Fibroblast of lung (primary cell): ENCODE data around the gene RNF125.

ENCODE experiments used
- CTCF ChIP-seq, 2 donors: IDR thresholded peaks in 1 of 2; conservative IDR thresholded peaks in 1 of 2; 1 replicate in 1 of 2; 2 replicates in 1 of 2; pipeline ENCODE4 v1.5.1; 2011 to 2012; ENCODE audit warnings: low read length in 2 of 2, control low read depth in 1 of 2, inconsistent platforms in 1 of 2, low read depth in 1 of 2, mild to moderate bottlenecking in 1 of 2
- EZH2 ChIP-seq: IDR thresholded peaks from 2 replicates; pipeline ENCODE4 v1.5.1; 2012; ENCODE audit warnings: low read length, control low read depth, mild to moderate bottlenecking; ENCODE audit errors: missing control alignments

DNA sequence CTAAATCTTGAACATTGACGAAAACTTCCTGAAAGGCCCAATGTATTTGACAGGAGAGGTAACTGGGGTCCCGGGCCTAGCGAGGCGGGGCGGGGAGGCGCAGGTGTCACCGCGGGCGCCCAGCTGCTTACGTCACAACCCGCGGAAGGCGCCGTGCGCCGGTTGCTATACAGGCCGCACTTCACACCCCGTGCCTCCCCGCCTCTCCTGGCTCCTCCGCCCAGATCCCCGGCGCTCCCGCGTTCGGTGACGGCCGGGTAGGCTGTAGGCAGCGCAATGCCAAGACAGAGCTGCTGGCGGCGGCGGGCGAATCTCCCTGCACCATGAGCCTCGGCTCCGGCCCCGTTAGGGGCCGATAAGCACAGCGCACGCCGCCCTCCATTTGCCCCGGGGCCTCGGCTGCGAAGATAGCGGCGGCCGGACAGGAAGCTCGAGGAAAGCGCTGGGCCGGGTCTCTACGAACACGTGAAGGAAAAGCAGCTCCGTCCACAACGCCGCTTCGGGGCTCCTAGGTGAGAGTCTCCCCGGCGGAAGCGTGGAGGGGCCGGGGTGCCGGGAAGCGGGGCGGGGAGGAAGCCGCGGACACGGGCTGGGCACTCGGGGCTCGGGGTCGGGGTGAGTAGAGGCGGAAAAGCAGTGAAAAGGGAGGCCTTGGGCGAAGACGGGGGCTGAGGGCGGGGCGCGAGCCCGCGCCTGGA lies 73.2 kb downstream of the RNF125 start, which contains the start of gene RNF138:
- no peak for TF ChIP-seq EZH2
- TF ChIP-seq CTCF (conservative IDR thresholded peaks at IDR 0.05 in 1 of 2, IDR thresholded peaks at IDR 0.05 in 1 of 2; ENCODE audit: low read depth in 1 of 2, low read length in 2 of 2): no peak
